ENCODE results near the gene CARMIL1. TPM values are rescaled to one million over a fixed set of nuclear protein-coding genes. Genes with fewer than 3 reads are reported as not detected.
"Not testable (repeated sequence)": the region's sequence is repeated elsewhere in the genome, so short reads cannot be mapped to it uniquely, and the experiment has no call there.

Gene CARMIL1
- total RNA-seq, 2 experiments from 2014 or later, result 6.0 to 6.8 TPM

GRCh38 chr6:25286891-25287290 is 7.7 kb downstream of the CARMIL1 start:
- Mint-ChIP-seq H3K27me3 (no peaks in the 10 kb centered on the region), H3K36me3 (peaks cover 7% of the 10 kb centered on the region), H3K9me3 (no peaks in the 10 kb centered on the region), H3K4me3 (no peak overlapping the region), H3K4me1 (peaks cover 3% of the 10 kb centered on the region), H3K27ac (no peak overlapping the region)
- ATAC-seq (ENCODE audit: low read depth), result no peak
- no peak for DNase-seq
- POLR2A ChIA-PET, result no interaction called here

DNA sequence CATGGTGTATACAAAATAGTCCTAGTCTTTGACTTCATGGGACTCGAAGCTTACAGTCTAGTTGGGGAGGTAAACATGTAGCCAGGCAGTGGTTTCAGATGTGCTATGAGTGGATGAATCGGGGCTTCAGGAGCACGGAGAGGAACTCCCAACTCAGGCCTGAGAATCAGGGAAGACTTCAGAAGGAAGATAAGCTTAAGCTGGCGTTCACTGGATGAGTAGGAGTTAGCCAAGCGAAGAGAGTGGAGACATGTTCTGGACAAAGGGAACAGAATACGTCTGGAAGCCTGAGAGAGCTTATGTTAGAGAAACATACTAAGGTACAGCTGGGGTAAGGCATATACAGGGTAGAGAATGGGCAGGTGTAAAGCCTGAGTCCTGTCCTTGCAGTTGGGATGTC is 8.8 kb downstream of the CARMIL1 start:
- no peak for ATAC-seq (ENCODE audit: low read depth)
- POLR2A ChIA-PET, result no interaction called here
- no peak for DNase-seq
- Mint-ChIP-seq H3K36me3 (peaks cover 7% of the 10 kb centered on the region), H3K4me1 (peaks cover 2% of the 10 kb centered on the region), H3K9me3 (no peaks in the 10 kb centered on the region), H3K4me3 (no peak overlapping the region), H3K27ac (no peak overlapping the region), H3K27me3 (no peaks in the 10 kb centered on the region)

DNA sequence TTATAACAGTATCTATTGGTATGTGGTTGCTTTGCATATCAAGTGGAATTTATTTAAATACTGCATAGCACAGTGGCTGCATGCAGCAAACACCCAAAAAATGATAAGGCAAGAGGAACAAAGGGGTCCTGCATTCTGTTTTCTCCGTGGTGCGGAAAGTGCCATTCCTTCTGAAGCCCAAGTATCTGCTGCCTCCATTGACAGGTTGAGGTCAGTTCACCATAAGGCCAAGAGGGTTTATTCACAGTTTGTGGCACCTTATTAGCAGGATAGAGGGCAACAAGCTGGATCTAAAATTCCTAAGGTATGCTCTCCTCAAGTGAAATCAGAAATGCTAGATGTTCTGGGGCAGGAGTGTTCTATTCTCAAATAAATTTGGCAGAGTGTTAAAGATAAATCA is 9.3 kb downstream of the CARMIL1 start:
- H3K4me3 Mint-ChIP-seq, result no peak overlapping the region
- no peaks in the 10 kb centered on the region for H3K27me3 Mint-ChIP-seq
- ATAC-seq (ENCODE audit: low read depth), result no peak
- H3K9me3 Mint-ChIP-seq, result no peaks in the 10 kb centered on the region
- POLR2A ChIA-PET, result no interaction called here
- peaks cover 7% of the 10 kb centered on the region for H3K36me3 Mint-ChIP-seq
- H3K27ac Mint-ChIP-seq, result no peak overlapping the region
- no peak for DNase-seq
- H3K4me1 Mint-ChIP-seq, result no peaks in the 10 kb centered on the region

GRCh38 chr6:25290306-25291060 is 11.3 kb downstream of the CARMIL1 start:
- peaks cover 2% of the 10 kb centered on the region for H3K36me3 Mint-ChIP-seq
- no peaks in the 10 kb centered on the region for H3K4me1 Mint-ChIP-seq
- POLR2A ChIA-PET, result no interaction called here
- H3K9me3 Mint-ChIP-seq, result no peaks in the 10 kb centered on the region
- H3K27ac Mint-ChIP-seq, result no peak overlapping the region
- no peaks in the 10 kb centered on the region for H3K27me3 Mint-ChIP-seq
- DNase-seq, result no peak
- no peak for ATAC-seq (ENCODE audit: low read depth)
- H3K4me3 Mint-ChIP-seq, result no peak overlapping the region

GRCh38 chr6:25292384-25292783 is 13.2 kb downstream of the CARMIL1 start:
- Mint-ChIP-seq H3K27me3 (no peaks in the 10 kb centered on the region), H3K4me1 (no peaks in the 10 kb centered on the region), H3K9me3 (no peaks in the 10 kb centered on the region), H3K27ac (no peak overlapping the region), H3K4me3 (no peak overlapping the region), H3K36me3 (no peaks in the 10 kb centered on the region)
- ATAC-seq (ENCODE audit: low read depth) (no peak), DNase-seq (no peak)
- POLR2A ChIA-PET, result interaction anchor here (0.6 kb wide), 1 partner anchor 753 kb away, joined by 3 read pairs; a partner anchor contains a TSS

DNA sequence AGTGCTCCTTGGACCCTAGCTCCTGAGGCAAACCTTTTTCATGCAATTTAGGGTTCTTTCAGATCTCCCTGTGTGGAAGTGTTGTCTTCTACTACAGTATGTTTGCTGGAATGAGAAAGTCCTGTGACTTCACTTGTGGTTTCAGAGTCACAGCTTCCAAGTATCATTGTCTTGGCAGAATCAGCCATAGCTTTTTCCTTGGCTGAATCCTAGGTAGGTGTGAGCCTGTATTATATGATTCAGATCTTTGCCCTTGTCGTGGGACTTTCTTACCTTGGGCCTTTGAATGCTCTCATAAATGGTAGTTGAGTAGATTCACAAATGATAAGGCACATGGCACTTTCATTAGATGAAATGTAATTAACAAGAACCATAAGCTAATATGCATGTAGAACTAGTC is 16.5 kb downstream of the CARMIL1 start:
- POLR2A ChIA-PET, result no interaction called here
- Mint-ChIP-seq H3K36me3 (no peaks in the 10 kb centered on the region), H3K27me3 (no peaks in the 10 kb centered on the region), H3K4me3 (no peak overlapping the region), H3K4me1 (no peaks in the 10 kb centered on the region), H3K27ac (no peak overlapping the region), H3K9me3 (no peaks in the 10 kb centered on the region)
- ATAC-seq (ENCODE audit: low read depth) (no peak), DNase-seq (no peak)

DNA sequence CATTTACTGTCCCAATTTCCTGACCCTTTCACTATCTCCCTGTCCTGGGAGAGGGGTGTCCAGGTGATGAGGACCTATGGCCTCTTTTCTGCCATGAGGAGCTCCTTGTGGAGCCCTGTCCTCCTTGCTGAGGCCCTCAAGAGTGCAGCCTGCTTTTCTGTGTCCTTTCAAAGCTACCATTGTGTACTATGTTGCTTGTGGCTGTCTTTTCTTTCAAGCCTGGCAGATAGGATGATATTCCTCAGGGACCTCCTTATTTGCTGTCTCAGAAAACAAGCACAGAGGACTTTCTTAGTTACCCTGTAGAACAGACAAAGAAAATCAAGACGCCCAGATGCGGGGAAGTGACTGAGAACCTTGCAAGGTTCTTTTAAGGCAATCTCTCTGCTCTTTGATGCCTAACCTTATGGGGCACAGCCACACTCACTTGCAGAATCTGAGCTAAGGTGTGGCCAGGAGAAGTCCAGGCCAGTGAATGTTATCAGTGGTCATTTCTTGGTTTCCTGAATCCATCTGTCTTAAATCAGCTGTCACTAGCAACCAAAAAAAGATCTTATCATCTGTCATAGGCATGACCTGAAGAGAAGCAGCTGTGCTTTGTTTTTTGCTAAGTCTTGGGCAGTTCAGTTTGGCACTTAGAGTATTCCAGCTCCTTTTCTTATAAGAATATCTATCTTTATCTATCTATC is 17.2 kb downstream of the CARMIL1 start:
- Mint-ChIP-seq H3K4me3 (no peak overlapping the region), H3K27ac (no peak overlapping the region), H3K9me3 (no peaks in the 10 kb centered on the region), H3K36me3 (no peaks in the 10 kb centered on the region), H3K4me1 (no peaks in the 10 kb centered on the region), H3K27me3 (no peaks in the 10 kb centered on the region)
- ATAC-seq (ENCODE audit: low read depth) (no peak), DNase-seq (no peak)
- POLR2A ChIA-PET, result no interaction called here

DNA sequence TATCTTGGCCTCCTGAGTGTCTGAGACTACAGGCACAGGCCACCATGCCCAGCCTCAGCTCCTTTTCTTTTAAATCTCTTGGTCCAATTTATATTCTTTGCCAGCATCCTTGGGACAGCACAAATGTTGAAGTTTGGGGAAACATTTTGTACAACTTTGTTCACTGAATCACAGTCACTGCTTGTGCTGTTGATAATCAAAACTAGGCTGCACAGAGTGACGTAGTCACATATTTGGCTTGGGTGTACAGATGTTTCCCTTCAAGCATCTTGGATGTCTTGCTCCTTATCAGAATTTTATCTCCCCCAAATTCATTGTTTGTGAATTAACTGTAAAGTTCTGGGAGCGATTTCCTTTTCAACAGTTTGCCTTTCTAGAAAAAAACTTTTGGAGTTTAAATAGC is 17.9 kb downstream of the CARMIL1 start:
- Mint-ChIP-seq H3K4me1 (no peaks in the 10 kb centered on the region), H3K4me3 (no peak overlapping the region), H3K36me3 (no peaks in the 10 kb centered on the region), H3K27me3 (no peaks in the 10 kb centered on the region), H3K9me3 (no peaks in the 10 kb centered on the region), H3K27ac (no peak overlapping the region)
- ATAC-seq (ENCODE audit: low read depth), result no peak
- POLR2A ChIA-PET, result no interaction called here
- no peak for DNase-seq

DNA sequence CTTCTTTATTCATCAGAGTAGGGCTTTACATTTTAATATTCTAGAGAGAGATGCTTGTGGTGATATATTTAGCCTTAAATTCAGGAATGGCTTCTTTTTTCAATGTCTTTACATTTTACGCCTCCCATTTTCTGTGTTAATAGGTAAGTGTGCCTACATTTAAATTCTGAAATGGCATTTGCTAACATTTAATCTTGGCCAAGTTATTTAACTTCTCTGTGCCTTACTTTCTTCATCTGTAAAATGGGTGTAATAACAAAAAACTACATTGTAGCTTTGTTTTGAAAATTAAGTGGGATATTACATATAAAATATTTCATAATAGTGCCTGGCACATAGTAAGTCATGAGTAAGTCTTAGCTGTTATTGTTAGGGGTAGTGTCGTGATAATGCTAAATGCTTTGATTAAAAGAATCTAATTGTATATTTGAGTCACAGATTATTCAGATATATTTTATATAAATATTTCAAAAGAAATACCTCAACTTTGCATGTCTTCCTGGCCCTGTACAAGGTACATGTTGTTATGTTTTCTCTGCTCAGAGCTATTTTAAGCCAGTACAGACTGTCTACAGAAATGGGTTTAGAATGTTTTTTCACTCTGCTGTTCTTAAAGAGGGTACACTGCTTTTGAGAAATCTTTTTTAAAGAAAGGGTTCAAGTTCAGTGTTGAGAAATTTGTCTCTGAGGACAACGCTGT is 18.8 kb downstream of the CARMIL1 start:
- Mint-ChIP-seq H3K9me3 (no peaks in the 10 kb centered on the region), H3K4me1 (peaks cover 2% of the 10 kb centered on the region), H3K27me3 (no peaks in the 10 kb centered on the region), H3K27ac (no peak overlapping the region), H3K36me3 (no peaks in the 10 kb centered on the region), H3K4me3 (no peak overlapping the region)
- ATAC-seq (ENCODE audit: low read depth), result no peak
- DNase-seq, result no peak
- POLR2A ChIA-PET, result no interaction called here

GRCh38 chr6:25298523-25298865 is 19.3 kb downstream of the CARMIL1 start:
- H3K27ac Mint-ChIP-seq; POLR2A ChIA-PET; H3K27me3 Mint-ChIP-seq; H3K4me1 Mint-ChIP-seq; H3K36me3 Mint-ChIP-seq; DNase-seq; H3K9me3 Mint-ChIP-seq; ATAC-seq (ENCODE audit: low read depth); H3K4me3 Mint-ChIP-seq: not testable (repeated sequence)

GRCh38 chr6:25301362-25301761 is 22.2 kb downstream of the CARMIL1 start:
- H3K4me1 Mint-ChIP-seq, result peaks cover 3% of the 10 kb centered on the region
- no peak for DNase-seq
- no peak overlapping the region for H3K27ac Mint-ChIP-seq
- H3K4me3 Mint-ChIP-seq, result no peak overlapping the region
- no peaks in the 10 kb centered on the region for H3K36me3 Mint-ChIP-seq
- no peaks in the 10 kb centered on the region for H3K27me3 Mint-ChIP-seq
- no peak for ATAC-seq (ENCODE audit: low read depth)
- POLR2A ChIA-PET, result no interaction called here
- no peaks in the 10 kb centered on the region for H3K9me3 Mint-ChIP-seq

DNA sequence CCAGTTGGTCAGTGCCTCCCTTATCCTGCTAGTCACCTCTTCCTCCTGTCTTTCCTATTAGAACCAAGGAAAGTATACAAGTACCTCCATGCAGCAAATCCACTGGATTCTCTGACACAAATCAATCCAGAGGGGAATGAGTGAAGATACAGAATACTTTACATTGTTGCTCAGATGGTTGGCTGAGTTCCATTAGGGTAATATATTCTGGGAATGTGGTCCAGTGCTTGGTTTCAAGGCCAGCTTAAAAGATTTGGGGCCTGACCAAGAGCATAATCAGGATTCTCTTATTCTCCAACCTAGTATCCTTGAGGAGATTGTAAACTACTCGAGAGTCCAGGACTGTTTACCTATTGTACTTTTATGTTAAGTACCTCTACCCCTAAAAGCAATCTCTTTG is 23.0 kb downstream of the CARMIL1 start:
- DNase-seq (no peak), ATAC-seq (ENCODE audit: low read depth) (no peak)
- H3K4me1 Mint-ChIP-seq, result peaks cover 3% of the 10 kb centered on the region
- H3K27me3 Mint-ChIP-seq, result no peaks in the 10 kb centered on the region
- H3K36me3 Mint-ChIP-seq, result no peaks in the 10 kb centered on the region
- H3K27ac Mint-ChIP-seq, result no peak overlapping the region
- H3K4me3 Mint-ChIP-seq, result no peak overlapping the region
- POLR2A ChIA-PET, result no interaction called here
- no peaks in the 10 kb centered on the region for H3K9me3 Mint-ChIP-seq

- ATAC-seq (ENCODE audit: low read depth) (no peak), DNase-seq (no peak)
- Mint-ChIP-seq H3K9me3 (no peaks in the 10 kb centered on the region), H3K4me3 (no peak overlapping the region), H3K4me1 (peaks cover 3% of the 10 kb centered on the region), H3K36me3 (peaks cover 3% of the 10 kb centered on the region), H3K27me3 (no peaks in the 10 kb centered on the region), H3K27ac (no peak overlapping the region)
- POLR2A ChIA-PET, result no interaction called here
Measured at GRCh38 chr6:25302677-25303128, 23.5 kb downstream of the CARMIL1 start.

DNA sequence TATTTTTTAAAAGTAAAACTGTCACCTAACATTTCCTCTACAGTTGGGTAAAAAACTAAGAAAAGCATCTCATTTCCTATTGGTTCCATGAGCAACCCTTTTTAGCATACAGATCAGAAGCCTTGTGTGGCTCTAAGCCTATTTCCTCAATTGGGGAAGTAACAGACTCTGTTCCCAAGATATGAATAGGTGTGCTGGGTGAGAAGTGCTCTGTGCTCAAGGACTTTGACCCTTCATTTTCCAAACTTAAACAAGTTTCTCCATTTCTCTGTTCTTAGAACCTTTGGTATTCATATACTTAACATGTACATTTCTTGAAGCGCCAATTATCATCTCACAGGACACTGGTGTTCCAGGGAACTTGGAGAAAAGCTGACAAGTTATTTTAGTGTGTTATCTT is 24.1 kb downstream of the CARMIL1 start:
- DNase-seq, result no peak
- POLR2A ChIA-PET, result no interaction called here
- ATAC-seq (ENCODE audit: low read depth), result no peak
- Mint-ChIP-seq H3K36me3 (peaks cover 3% of the 10 kb centered on the region), H3K27ac (no peak overlapping the region), H3K9me3 (no peaks in the 10 kb centered on the region), H3K4me3 (no peak overlapping the region), H3K27me3 (no peaks in the 10 kb centered on the region), H3K4me1 (peaks cover 3% of the 10 kb centered on the region)
